A549 (cell line): ENCODE results near the gene CAMTA1. TPM values are rescaled to one million over a fixed set of nuclear protein-coding genes. Genes with fewer than 3 reads are reported as not detected.

Source experiments
- ATAC-seq, 2 experiments: fragments of 200-7000 bp in 1 of 2; fragments of >200 bp in 1 of 2; cut with Nextera tagmentation in 1 of 2; cut with Tn5 transposase in 1 of 2; 3 replicates each; pipeline versions ENCODE4 v1.8.0 to v1.9.1; 2018 to 2020; ENCODE audit warnings: mild to moderate bottlenecking in 1 of 2, moderate library complexity in 1 of 2
- CTCF ChIA-PET: fragments of 300-600 bp; sonication (Branson Sonifier 250); formaldehyde crosslinking; extraction: SDS; loops from one replicate; lab custom pipeline; 2021; ENCODE audit warnings: antibody characterized with exemption, inconsistent platforms; lab: Yijun Ruan, JAX
- POLR2A ChIA-PET: fragments of 350-600 bp; formaldehyde crosslinking; extraction: SDS; loops from one replicate; lab custom pipeline; 2021; ENCODE audit warnings: antibody characterized with exemption, inconsistent platforms; lab: Yijun Ruan, JAX
- DNase-seq, 2 experiments: peaks; one replicate each; pipeline versions ENCODE4 v3.0.0 to v3.0.0-alpha.2; 2011 to 2016; ENCODE audit warnings: low read depth in 1 of 2, low spot score in 1 of 2
- FAIRE-seq: peaks from 2 replicates; lab custom pipeline; 2011; peaks lifted over from hg19 to GRCh38; lab: Jason Lieb, UNC
- H3K27ac ChIP-seq, 2 experiments: fragments of >200 bp; sonication (Bioruptor Twin); formaldehyde crosslinking; 3 replicates each; pipeline ENCODE4 v1.5.1; 2016 to 2017
- H3K4me1 ChIP-seq: fragments of >200 bp; sonication (Bioruptor Twin); formaldehyde crosslinking; 3 replicates; pipeline ENCODE4 v1.6.1; 2016
- H3K4me2 ChIP-seq: fragments of >200 bp; sonication (Bioruptor Twin); formaldehyde crosslinking; 3 replicates; pipeline ENCODE4 v1.6.1; 2016
- H3K4me3 ChIP-seq: fragments of >200 bp; sonication (Bioruptor Twin); formaldehyde crosslinking; 3 replicates; pipeline ENCODE4 v1.5.1; 2016
- H3K9me3 ChIP-seq: fragments of >200 bp; sonication (Bioruptor Twin); formaldehyde crosslinking; 3 replicates; pipeline ENCODE4 v1.6.1; 2016
- CBX2 ChIP-seq: fragments of 200-600 bp; sonication (generic); IDR thresholded peaks from 2 replicates; pipeline ENCODE4 v1.6.1; 2016; ENCODE audit warnings: low read depth, mild to moderate bottlenecking, borderline replicate concordance
- EHMT2 ChIP-seq: fragments of 200-600 bp; sonication (generic); IDR thresholded peaks from 2 replicates; pipeline ENCODE4 v1.6.1; 2016; ENCODE audit warnings: antibody characterized with exemption, low read depth, mild to moderate bottlenecking, moderate library complexity
- FOXS1 ChIP-seq: fragments of 250-450 bp; sonication (Bioruptor Pico); IDR thresholded peaks from 2 replicates; pipeline ENCODE4 v1.5.0; 2020; ENCODE audit warnings: mild to moderate bottlenecking, moderate library complexity
- HDAC2 ChIP-seq: fragments of 200-600 bp; sonication (generic); IDR thresholded peaks from 2 replicates; pipeline ENCODE4 v1.6.1; 2016
- HOXB13 ChIP-seq: fragments of 250-450 bp; sonication (Bioruptor Pico); IDR thresholded peaks from 2 replicates; pipeline ENCODE4 v1.5.0; 2020; ENCODE audit warnings: low read depth, mild to moderate bottlenecking, moderate library complexity
- HOXB5 ChIP-seq: fragments of 250-450 bp; sonication (Bioruptor Pico); IDR thresholded peaks from 2 replicates; pipeline ENCODE4 v1.5.0; 2020; ENCODE audit warnings: mild to moderate bottlenecking, moderate library complexity
- KDM1A ChIP-seq: fragments of 200-600 bp; sonication (generic); IDR thresholded peaks from 2 replicates; pipeline ENCODE4 v1.6.1; 2016; ENCODE audit warnings: low read depth, mild to moderate bottlenecking
- KDM5A ChIP-seq: fragments of 200-600 bp; sonication (generic); IDR thresholded peaks from 2 replicates; pipeline ENCODE4 v1.6.1; 2016; ENCODE audit warnings: antibody characterized with exemption, mild to moderate bottlenecking
- MAFK ChIP-seq: fragments of 450-650 bp; IDR thresholded peaks from 2 replicates; pipeline ENCODE4 v1.6.1; 2014; ENCODE audit not compliant: partially characterized antibody
- MYC ChIP-seq: IDR thresholded peaks from 2 replicates; pipeline ENCODE4 v1.6.1; 2012; ENCODE audit warnings: mild to moderate bottlenecking, inconsistent platforms, low read length, improper control_type of control experiment, borderline replicate concordance
- NR3C1 ChIP-seq: fragments of >200 bp; sonication (Bioruptor Twin); formaldehyde crosslinking; IDR thresholded peaks from 3 replicates; pipeline ENCODE4 v1.6.1; 2017
- POLR2A ChIP-seq: IDR thresholded peaks from 2 replicates; pipeline ENCODE4 v1.6.1; 2012; ENCODE audit warnings: mild to moderate bottlenecking, low read length
- RCOR1 ChIP-seq: fragments of 150-350 bp; IDR thresholded peaks from 2 replicates; pipeline ENCODE4 v1.6.1; 2014; ENCODE audit warnings: antibody characterized with exemption, low read length, low read depth
- RFX5 ChIP-seq: fragments of 450-650 bp; IDR thresholded peaks from 2 replicates; pipeline ENCODE4 v1.7.1; 2014; ENCODE audit warnings: antibody characterized with exemption, mild to moderate bottlenecking, moderate library complexity
- ZNF302 ChIP-seq: fragments of 250-450 bp; sonication (Bioruptor Pico); IDR thresholded peaks from 2 replicates; pipeline ENCODE4 v1.9.0; 2021; ENCODE audit warnings: inconsistent platforms, mild to moderate bottlenecking, moderate library complexity
- ZSCAN20 ChIP-seq: fragments of 250-450 bp; sonication (Bioruptor Pico); IDR thresholded peaks from 2 replicates; pipeline ENCODE4 v1.8.0; 2022; ENCODE audit warnings: mild to moderate bottlenecking, moderate library complexity
- WGBS: methylation state at CpG from one replicate; pipeline ENCODE4 v1.1.6; 2017; ENCODE audit errors: missing lambda C conversion rate; 5-methylcytosine and 5-hydroxymethylcytosine counted together
- polyA plus RNA-seq, 4 experiments: library from polyadenylated mRNA; depleted of rRNA in 3 of 4; stranded (reverse); fragments of >200 nt; fragmentation: RNase III in 1 of 4; extraction: RNeasy Plus Mini Kit Qiagen cat#74134 plus additional on column Dnase treatment in 1 of 4; gene quantifications; 2 replicates in 3 of 4; 3 replicates in 1 of 4; pipeline ENCODE4 v1.2.3, GENCODE V29; 2011 to 2017
- TF ChIP-seq, protein P1 (sequence below): IDR thresholded peaks from 2 replicates; pipeline ENCODE4 v1.6.1; 2012; ENCODE audit warnings: low read depth, borderline replicate concordance
- TF ChIP-seq, protein P2 (sequence below): fragments of >200 bp; sonication (Bioruptor Twin); formaldehyde crosslinking; IDR thresholded peaks from 3 replicates; pipeline ENCODE4 v1.5.1; 2016
- TF ChIP-seq, protein P3 (sequence below): fragments of >200 bp; sonication (Bioruptor Twin); formaldehyde crosslinking; IDR thresholded peaks from 3 replicates; pipeline ENCODE4 v1.6.1; 2016
- TF ChIP-seq, protein P4 (sequence below): fragments of 150-350 bp; IDR thresholded peaks from 2 replicates; pipeline ENCODE4 v1.6.1; 2014; ENCODE audit warnings: low read depth, mild to moderate bottlenecking, low read length
- TF ChIP-seq, protein P5 (sequence below): fragments of 450-650 bp; IDR thresholded peaks from 2 replicates; pipeline ENCODE4 v1.6.1; 2014; ENCODE audit warnings: antibody characterized with exemption

Gene CAMTA1
- polyA plus RNA-seq, 2 of the 4 experiments (the other 2 are of a cell fraction), result 58.8 to 75.0 TPM

DNA sequence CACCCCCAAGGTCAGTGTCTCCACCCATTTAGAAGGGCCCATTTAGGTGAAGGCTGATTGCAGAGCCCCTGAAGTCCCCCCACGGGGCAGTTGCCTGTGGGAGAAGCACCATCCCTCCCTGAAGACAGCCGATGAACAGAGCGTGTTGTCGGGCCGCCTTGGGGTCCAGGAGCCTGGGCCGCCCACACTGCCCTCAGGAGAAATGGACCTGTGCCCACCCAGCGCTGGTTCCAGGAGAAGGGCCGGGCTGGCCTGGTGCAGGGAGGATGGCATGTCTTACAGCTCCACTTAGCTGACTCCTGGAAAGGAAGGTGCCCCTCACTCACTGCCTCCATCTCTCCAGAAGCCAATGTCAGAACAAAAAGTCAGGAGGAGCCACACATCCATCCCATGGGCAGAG lies 733.2 kb downstream of the CAMTA1 start (continued):
- TF ChIP-seq RFX5 (no peak), KDM5A (no peak)
- TF ChIP-seq, protein P1, sequence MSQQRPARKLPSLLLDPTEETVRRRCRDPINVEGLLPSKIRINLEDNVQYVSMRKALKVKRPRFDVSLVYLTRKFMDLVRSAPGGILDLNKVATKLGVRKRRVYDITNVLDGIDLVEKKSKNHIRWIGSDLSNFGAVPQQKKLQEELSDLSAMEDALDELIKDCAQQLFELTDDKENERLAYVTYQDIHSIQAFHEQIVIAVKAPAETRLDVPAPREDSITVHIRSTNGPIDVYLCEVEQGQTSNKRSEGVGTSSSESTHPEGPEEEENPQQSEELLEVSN, result no peak

DNA sequence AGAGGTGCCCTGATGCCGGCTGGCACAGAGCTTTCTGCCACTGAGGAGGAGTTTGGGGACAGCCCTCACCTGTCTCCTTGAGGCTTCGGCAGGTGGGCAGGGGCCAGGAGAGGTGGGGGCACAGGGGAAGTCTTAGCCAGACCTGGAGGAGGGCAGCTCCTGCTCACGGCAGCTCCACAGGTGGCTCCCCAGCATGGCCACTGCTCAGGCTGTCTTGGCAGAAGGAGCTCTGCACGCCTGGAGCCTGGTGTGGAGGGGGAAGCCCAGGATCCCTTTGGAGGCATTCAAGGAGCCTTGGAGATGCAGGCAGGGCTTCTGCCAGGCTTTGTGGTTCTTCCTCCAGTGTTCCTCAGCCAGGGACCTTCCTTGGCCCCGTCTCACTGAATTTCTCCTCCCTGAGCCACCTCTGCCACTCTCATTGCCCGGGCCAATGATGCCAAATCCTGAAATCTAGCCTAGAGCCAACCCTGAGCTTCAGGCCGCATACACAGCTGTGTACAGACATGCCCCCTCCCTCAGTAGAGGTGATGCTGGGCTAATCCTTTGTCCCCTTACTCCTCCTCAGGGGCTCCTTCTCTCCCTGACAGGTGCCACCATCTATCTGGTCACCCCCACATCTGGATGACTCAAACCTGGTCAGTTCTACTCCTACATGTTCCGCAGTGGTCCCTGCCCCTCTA lies 734.1 kb downstream of the CAMTA1 start:
- no peak for DNase-seq
- Histone ChIP-seq H3K9me3 (no peaks in the 10 kb centered on the region), H3K4me1 (peaks cover 8% of the 10 kb centered on the region; the same call in 1 of the 3 replicates), H3K4me3 (no peak overlapping the region), H3K4me2 (no peak overlapping the region), H3K27ac (peak overlapping the region in 1 of 2 experiments; percentile 18; a peak in 1 of 6 replicates)
- POLR2A ChIA-PET, result no interaction called here
- no peak for FAIRE-seq
- peak; percentile 41 to 60; a peak in 3 of 6 replicates for ATAC-seq
- CTCF ChIA-PET, result no interaction called here
- TF ChIP-seq RFX5 (no peak), FOXS1 (CRISPR knock-in tag) (no peak), HOXB5 (no peak)
- 88% methylated on average over 7 of the region's 8 CpGs for WGBS

DNA sequence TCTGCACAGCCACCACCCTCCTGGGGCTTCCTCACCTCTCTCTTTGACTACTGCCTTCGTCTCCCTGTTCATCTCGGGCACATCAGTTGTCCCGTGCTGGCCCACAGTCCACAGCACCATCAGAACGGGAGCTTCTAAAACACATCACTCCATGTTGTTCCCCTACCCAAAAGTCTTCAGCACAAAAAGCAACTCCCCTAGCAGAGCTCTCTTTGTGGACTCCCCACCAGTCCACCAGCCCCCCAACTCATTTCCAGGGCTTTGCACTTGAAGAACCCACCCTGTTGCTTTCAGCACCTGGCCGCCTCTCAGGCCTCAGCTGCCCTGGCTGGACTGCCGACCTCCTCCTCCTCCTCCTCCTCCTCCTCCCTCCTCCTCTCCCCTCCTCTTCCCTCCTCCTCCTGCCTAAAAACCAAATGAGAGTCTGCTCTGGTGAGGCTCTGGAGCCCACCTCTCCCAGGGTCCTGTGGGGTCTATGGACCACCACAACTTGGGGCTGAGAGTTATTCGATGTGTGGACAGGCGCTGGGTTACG lies 734.7 kb downstream of the CAMTA1 start:
- Histone ChIP-seq H3K4me3 (no peak overlapping the region), H3K4me2 (no peak overlapping the region), H3K4me1 (peaks cover 8% of the 10 kb centered on the region; the same call in 1 of the 3 replicates), H3K27ac (peak overlapping the region in 1 of 2 experiments; percentile 18; a peak in 1 of 6 replicates), H3K9me3 (no peaks in the 10 kb centered on the region)
- 81% methylated on average over 6 of the region's 9 CpGs for WGBS
- CTCF ChIA-PET, result no interaction called here
- ATAC-seq (peak in 1 of 2 experiments; percentile 34; a peak in 3 of 6 replicates), DNase-seq (no peak), FAIRE-seq (no peak)
- POLR2A ChIA-PET, result interaction anchor here (0.5 kb wide), 1 partner anchor 29 kb away, joined by 3 read pairs; no protein-coding TSS in a partner anchor
- no peak for TF ChIP-seq EHMT2
- no peak for TF ChIP-seq KDM1A
- TF ChIP-seq, protein P2, sequence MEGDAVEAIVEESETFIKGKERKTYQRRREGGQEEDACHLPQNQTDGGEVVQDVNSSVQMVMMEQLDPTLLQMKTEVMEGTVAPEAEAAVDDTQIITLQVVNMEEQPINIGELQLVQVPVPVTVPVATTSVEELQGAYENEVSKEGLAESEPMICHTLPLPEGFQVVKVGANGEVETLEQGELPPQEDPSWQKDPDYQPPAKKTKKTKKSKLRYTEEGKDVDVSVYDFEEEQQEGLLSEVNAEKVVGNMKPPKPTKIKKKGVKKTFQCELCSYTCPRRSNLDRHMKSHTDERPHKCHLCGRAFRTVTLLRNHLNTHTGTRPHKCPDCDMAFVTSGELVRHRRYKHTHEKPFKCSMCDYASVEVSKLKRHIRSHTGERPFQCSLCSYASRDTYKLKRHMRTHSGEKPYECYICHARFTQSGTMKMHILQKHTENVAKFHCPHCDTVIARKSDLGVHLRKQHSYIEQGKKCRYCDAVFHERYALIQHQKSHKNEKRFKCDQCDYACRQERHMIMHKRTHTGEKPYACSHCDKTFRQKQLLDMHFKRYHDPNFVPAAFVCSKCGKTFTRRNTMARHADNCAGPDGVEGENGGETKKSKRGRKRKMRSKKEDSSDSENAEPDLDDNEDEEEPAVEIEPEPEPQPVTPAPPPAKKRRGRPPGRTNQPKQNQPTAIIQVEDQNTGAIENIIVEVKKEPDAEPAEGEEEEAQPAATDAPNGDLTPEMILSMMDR, result no peak
- TF ChIP-seq HDAC2, result no peak
- TF ChIP-seq RFX5, result no peak
- no peak for TF ChIP-seq NR3C1
- TF ChIP-seq CBX2, result no peak
- no peak for TF ChIP-seq HOXB13 (CRISPR knock-in tag)
- no peak for TF ChIP-seq MYC
- TF ChIP-seq MAFK, result no peak
- TF ChIP-seq POLR2A, result no peak
- no peak for TF ChIP-seq RCOR1
- TF ChIP-seq, protein P3, sequence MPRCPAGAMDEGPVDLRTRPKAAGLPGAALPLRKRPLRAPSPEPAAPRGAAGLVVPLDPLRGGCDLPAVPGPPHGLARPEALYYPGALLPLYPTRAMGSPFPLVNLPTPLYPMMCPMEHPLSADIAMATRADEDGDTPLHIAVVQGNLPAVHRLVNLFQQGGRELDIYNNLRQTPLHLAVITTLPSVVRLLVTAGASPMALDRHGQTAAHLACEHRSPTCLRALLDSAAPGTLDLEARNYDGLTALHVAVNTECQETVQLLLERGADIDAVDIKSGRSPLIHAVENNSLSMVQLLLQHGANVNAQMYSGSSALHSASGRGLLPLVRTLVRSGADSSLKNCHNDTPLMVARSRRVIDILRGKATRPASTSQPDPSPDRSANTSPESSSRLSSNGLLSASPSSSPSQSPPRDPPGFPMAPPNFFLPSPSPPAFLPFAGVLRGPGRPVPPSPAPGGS, result no peak
- TF ChIP-seq ZNF302 (CRISPR knock-in tag), result no peak
- TF ChIP-seq, protein P4, sequence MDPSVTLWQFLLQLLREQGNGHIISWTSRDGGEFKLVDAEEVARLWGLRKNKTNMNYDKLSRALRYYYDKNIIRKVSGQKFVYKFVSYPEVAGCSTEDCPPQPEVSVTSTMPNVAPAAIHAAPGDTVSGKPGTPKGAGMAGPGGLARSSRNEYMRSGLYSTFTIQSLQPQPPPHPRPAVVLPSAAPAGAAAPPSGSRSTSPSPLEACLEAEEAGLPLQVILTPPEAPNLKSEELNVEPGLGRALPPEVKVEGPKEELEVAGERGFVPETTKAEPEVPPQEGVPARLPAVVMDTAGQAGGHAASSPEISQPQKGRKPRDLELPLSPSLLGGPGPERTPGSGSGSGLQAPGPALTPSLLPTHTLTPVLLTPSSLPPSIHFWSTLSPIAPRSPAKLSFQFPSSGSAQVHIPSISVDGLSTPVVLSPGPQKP, result no peak
- TF ChIP-seq, protein P5, sequence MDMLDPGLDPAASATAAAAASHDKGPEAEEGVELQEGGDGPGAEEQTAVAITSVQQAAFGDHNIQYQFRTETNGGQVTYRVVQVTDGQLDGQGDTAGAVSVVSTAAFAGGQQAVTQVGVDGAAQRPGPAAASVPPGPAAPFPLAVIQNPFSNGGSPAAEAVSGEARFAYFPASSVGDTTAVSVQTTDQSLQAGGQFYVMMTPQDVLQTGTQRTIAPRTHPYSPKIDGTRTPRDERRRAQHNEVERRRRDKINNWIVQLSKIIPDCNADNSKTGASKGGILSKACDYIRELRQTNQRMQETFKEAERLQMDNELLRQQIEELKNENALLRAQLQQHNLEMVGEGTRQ, result no peak
- no peak for TF ChIP-seq ZSCAN20 (CRISPR knock-in tag)
